ENCODE results near the gene UBE2J2.
A peak's percentile ranks its signal among the peaks of the same experiment; 100 is the strongest.
"Not testable (repeated sequence)": the region's sequence is repeated elsewhere in the genome, so short reads cannot be mapped to it uniquely, and the experiment has no call there.

The UBE2J2 gene

DNA sequence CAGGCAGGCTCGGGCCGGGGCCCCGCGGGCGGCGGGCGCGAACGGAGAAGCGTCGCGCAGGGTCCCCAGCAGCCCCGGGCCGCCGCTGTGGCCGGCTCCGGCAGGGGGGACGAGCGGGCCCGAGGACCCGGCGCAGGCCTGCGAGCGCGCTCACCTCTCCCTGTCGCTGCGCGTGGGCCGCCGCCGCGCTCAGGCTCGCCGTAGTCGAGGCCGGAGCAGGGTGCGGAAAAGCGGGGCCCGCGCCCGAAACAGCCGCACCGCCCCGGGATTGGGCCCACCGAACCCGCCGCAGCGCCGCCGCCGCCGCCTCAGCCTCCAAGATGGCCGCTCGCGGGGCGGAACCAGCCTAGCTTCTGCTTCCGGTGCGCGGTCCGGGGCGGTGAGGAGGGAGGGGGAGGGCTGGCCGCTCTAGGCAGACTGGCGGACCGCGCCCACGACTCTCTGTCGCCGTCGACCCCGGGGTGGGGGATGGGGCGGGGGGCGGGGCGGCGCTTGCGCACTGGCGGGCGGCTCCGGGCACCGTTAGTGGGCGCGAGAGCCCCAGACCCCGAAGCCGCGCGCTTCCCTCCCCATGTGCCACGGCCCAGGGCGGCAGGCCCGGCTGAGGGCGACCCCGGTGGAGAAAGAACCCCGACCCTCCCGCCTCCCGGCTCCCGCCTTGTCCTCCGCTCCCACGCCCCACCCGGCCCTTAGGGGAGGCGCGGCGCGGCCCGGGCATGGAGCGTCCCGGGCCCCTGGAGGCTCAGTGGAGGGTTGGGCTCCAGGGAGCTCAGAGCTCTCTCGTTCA is at the start of gene UBE2J2:
UBE2J2 (minus strand) TSS at position 343 of the 787 bp plus-strand sequence. CDS start 5,862 bp downstream, outside the sequence.
- peak; percentile 89 for DNase-seq (ENCODE audit: low spot score)

- DNase-seq (ENCODE audit: low spot score): no peak
Measured at GRCh38 chr1:1322952-1323351, 49.3 kb upstream of the UBE2J2 start.

DNA sequence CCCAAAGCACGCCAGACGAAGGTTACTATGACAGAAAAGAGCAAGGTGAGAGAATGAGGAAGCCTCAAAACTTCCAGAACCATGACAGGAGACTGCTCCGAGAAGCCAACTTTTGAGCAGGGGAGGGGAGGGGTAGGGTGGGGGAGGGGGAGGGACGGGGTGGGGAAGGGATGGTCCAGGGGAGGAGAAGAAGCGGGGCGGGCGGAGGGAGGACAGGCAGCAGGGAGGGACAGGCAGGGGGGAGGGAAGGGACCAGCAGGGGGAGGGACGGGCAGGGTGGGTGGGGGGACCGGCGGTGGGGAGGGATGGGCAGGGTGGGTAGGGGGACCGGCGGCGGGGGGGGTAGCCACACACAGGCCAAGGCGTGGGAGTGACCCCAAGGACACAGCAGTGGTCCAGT is 48.8 kb upstream of the UBE2J2 start:
- no peak for DNase-seq (ENCODE audit: low spot score)

DNA sequence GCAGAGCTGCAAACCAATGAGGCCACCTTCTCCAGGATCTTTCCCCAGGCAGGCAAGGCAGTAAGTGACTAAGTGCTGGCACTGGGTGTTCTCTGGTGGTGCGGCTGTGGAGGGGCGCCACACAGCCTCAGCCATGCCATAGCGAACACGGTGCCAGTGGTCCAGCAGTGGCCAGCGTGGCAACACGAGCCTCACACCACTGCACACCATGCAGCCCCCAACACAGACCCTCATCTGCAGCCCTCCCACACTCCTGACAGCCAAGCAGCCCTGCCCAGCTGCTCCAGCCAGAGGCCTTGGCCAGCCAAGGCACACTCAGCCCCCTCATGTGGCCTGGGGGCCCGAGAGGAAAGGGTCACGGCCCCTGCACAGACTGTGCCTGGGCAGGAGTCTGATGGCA is 47.8 kb upstream of the UBE2J2 start:
- DNase-seq (ENCODE audit: low spot score): no peak

GRCh38 chr1:1320666-1321448 is 47.2 kb upstream of the UBE2J2 start:
- DNase-seq (ENCODE audit: low spot score): no peak

DNA sequence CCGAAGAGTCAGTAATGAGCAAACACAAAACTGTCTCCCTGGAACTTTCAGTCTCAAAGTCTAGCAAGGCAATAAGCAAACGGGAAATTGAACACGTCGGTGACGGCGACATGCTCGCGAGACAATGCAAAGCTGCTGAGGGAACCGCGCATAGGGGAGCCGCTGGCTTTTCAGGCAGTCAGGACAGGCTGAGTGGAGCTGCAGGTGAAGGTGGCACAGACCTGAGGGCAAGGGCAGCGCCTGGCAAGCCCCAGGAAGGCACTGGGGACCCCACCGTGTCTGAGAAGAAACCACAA is 45.9 kb upstream of the UBE2J2 start:
- no peak for DNase-seq (ENCODE audit: low spot score)

DNA sequence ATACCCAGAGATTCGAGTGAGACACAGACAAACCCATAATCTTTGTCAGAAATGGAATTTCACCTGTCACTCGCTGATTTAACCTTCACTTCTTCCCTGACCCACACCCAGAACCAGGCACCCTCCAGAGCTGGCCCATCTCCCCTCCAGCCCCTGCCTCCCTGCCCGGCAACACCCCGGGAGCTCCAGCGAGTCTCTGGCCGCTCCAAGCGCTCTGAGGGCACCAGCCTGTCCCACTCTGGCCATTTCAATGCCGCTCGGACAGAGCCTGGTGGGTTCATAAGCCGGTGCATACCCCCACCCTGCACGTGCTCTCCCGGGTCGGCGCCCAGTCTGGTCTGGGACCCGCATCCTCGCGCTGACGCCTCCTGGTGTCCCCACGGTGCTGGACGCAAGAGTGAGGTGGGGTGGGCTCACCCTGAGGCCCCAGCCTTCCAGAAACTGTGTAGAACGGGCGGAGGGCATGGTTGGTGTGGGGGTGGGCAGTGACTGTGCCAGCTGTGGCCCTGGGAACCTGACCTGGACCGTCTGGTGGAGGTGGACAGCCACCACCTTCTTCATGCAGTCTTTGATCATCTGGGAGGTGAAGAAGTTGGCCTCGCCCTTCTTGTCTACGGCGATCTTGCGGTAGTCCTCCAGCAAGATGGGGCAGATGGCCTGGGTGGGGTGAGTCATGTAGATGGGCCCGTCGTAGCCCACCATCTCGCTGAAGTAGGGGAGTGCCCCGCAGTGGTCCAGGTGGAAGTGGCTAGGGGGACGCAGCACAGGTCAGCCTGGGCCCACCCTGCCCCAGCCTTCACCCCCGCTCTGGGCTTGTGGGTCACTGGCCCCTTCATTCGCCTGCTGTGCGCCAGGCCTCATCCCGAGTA is 45.4 kb upstream of the UBE2J2 start:
- no peak for DNase-seq (ENCODE audit: low spot score)

GRCh38 chr1:1318131-1318652 is 44.5 kb upstream of the UBE2J2 start:
- no peak for DNase-seq (ENCODE audit: low spot score)

- no peak for DNase-seq (ENCODE audit: low spot score)
Measured at GRCh38 chr1:1317420-1317819, 43.8 kb upstream of the UBE2J2 start.

- DNase-seq (ENCODE audit: low spot score): not testable (repeated sequence)
Measured at GRCh38 chr1:1316199-1316598, 42.5 kb upstream of the UBE2J2 start.

GRCh38 chr1:1315435-1315954 is 41.8 kb upstream of the UBE2J2 start:
- DNase-seq (ENCODE audit: low spot score): no peak

GRCh38 chr1:1314678-1315335 is 41.2 kb upstream of the UBE2J2 start:
- no peak for DNase-seq (ENCODE audit: low spot score)

GRCh38 chr1:1314237-1314586 is 40.6 kb upstream of the UBE2J2 start:
- DNase-seq (ENCODE audit: low spot score): no peak

- no peak for DNase-seq (ENCODE audit: low spot score)
Measured at GRCh38 chr1:1313500-1314236, 40.0 kb upstream of the UBE2J2 start.

- DNase-seq (ENCODE audit: low spot score): no peak
Measured at GRCh38 chr1:1312450-1313314, 39.0 kb upstream of the UBE2J2 start.

DNA sequence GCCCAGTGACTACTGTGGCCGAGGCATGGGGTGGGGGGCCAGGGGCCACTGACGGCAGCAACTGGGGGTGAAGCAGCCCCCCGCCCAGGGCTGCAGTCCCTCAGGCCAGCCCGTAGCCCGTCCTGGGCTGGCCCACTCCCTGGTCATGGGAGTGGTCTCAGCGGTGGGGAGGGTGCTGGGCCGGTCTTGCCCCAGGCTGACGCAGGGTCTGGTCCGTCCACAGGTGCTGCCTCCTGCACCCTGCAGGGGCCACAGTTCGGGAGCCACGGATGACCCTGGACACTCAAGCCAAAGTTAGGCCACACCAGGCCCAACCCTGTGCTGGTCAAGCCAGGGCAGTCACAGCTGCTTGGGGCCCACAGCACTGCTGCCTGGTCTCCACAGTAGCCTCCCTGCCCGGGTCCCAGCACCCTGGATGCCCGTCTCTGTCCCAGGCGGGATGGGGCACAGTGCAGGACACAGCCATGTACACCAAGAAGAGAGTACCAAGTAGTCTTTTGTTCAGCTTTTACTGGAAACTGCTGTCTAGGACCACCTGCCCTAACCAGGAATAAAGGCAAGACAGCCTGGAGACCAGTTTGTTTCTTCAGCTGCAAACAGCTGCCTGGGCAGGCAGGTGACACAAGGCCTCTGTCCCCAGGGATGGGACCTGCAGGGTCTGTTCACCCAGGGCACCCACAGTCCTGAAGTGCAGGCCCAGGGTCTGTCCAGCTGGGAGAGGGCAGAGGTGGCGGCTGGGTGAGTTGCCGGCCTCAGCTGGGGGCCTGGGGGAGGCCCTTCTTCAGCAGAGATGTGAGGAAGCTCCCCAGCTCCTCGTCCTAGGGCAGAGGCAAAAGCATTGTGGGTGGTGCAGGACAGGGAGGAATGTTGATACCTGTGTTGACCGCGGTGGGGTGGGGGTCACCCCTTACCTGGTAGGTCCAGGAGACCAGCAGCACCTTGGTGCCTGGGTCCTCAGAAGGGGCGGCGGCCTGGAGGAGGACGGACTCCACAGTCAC is 37.8 kb upstream of the UBE2J2 start:
- DNase-seq (ENCODE audit: low spot score): no peak

DNA sequence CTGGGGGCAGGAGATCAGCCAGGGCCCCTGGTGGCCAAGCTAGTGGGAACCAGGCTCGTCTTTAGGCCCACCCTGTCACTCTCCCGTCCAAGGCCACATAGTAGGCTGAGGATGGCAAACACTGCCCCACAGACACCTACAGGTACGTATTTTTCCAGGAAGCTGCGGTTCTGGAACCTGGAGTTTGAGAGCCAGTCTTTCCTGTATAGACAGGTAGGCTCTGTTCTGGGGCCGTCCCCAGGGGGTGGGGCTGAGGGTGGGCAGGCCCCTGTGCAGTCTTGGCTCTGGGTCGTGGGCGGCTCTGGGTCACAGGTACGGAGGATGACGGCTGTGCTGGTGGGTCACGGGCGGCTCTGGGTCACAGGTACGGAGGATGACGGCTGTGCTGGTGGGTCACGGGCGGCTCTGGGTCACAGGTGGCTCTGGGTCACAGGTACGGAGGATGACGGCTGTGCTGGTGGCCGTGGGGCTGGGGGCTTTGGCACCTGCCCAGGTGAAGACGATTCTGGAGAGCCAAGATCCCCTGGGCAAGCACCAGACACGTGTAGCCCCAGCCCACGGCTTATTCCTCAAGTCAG is 36.9 kb upstream of the UBE2J2 start:
- DNase-seq (ENCODE audit: low spot score): no peak

DNA sequence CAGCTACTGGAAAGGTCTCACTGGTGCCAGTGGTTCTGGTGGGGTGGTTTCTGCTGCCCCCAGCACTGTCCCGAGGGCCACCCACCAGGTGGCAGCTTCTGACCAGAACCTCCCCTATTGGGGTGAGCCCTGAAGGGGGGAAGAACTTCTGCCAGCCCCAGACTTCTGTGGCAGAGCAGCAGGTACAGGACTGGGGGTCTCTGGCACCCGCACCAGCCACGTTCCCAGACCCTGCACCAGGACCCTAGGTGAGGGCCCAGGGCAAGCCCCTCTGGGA is 36.4 kb upstream of the UBE2J2 start:
- no peak for DNase-seq (ENCODE audit: low spot score)
